ENCODE data around the gene NAA35. TPM values are rescaled to one million over a fixed set of nuclear protein-coding genes. Genes with fewer than 3 reads are reported as not detected.
"Not testable (repeated sequence)": the region's sequence is repeated elsewhere in the genome, so short reads cannot be mapped to it uniquely, and the experiment has no call there.

The NAA35 gene
- total RNA-seq, 1 donor from 2014 or later, result 33.0 TPM

DNA sequence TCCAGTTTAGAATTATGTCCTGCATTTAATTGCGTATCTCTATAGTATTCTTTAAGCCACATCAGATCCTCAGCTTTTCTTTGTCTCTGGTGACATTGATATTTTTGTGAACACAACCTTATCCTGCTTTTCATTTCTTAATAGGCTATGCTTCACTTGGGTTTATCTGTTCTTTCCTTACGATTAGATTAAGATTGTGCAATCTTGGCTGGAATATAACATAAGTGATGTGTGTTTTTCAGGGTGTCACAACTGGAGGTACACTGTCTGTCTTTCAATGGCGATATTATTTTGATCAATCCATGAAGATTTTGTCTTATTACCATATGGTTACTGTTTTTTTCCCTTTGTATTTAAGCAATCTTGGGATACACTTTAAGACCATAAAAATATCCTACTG is 23.6 kb downstream of the NAA35 start:
- Mint-ChIP-seq H3K4me1 (ENCODE audit: low read depth, unreplicated experiment) (peaks cover 10% of the 10 kb centered on the region), H3K4me3 (ENCODE audit: unreplicated experiment) (no peak overlapping the region)

DNA sequence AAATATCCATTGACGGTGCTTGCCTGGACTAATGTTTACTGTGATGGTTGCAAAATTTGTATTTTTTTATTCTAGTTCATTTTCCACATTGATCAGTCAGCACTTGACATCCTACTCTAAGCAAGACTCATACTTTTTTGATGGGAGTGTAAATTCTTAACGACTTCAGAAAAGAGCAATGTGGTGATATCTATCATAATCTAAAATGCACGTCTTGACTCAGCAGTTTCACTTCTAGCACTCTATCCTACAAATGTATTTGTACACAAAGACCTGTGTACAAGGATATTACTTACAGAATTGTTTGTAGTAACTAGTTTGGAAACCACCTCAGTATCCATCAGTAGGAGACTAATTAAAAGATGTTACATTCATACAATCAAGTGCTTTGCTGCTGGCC is 24.0 kb downstream of the NAA35 start:
- Mint-ChIP-seq H3K36me3 (ENCODE audit: unreplicated experiment) (peaks cover 4% of the 10 kb centered on the region), H3K4me1 (ENCODE audit: low read depth, unreplicated experiment) (peaks cover 8% of the 10 kb centered on the region), H3K9me3 (ENCODE audit: unreplicated experiment) (peaks cover 1% of the 10 kb centered on the region), H3K4me3 (ENCODE audit: unreplicated experiment) (no peak overlapping the region), H3K27me3 (ENCODE audit: unreplicated experiment) (no peaks in the 10 kb centered on the region), H3K27ac (ENCODE audit: unreplicated experiment) (no peak overlapping the region)
- DNase-seq, result no peak
- TF ChIP-seq, protein P1, sequence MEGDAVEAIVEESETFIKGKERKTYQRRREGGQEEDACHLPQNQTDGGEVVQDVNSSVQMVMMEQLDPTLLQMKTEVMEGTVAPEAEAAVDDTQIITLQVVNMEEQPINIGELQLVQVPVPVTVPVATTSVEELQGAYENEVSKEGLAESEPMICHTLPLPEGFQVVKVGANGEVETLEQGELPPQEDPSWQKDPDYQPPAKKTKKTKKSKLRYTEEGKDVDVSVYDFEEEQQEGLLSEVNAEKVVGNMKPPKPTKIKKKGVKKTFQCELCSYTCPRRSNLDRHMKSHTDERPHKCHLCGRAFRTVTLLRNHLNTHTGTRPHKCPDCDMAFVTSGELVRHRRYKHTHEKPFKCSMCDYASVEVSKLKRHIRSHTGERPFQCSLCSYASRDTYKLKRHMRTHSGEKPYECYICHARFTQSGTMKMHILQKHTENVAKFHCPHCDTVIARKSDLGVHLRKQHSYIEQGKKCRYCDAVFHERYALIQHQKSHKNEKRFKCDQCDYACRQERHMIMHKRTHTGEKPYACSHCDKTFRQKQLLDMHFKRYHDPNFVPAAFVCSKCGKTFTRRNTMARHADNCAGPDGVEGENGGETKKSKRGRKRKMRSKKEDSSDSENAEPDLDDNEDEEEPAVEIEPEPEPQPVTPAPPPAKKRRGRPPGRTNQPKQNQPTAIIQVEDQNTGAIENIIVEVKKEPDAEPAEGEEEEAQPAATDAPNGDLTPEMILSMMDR (IDR thresholded peaks at IDR 0.05; ENCODE audit: partially characterized antibody, unreplicated experiment), result no peak

More for the DNA sequence above, 23.6 kb downstream of the NAA35 start:
- DNase-seq, result no peak
- Mint-ChIP-seq H3K27ac (ENCODE audit: unreplicated experiment) (no peak overlapping the region), H3K36me3 (ENCODE audit: unreplicated experiment) (peaks cover 4% of the 10 kb centered on the region), H3K27me3 (ENCODE audit: unreplicated experiment) (no peaks in the 10 kb centered on the region), H3K9me3 (ENCODE audit: unreplicated experiment) (peaks cover 1% of the 10 kb centered on the region)
- TF ChIP-seq, protein P1 (IDR thresholded peaks at IDR 0.05; ENCODE audit: partially characterized antibody, unreplicated experiment), result no peak

DNA sequence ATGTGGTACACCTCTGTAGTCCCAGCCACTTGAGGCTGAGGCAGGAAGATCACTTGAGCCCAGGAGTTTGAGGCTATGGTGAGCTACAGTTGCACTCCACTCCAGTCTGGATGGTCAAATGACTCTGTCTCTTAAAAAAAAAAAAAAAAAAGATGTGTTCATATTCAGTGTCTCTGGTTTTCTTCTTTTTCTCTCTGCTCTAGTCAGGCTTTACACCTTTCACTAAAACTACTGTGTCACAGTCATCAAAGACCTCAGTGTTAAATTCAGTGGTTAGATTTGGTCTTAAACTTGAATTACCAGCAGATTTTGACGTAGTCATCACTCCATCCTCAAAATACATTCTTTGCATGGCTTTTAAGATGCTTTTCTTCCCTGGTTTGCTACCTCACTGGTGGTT is 28.8 kb downstream of the NAA35 start:
- Mint-ChIP-seq H3K9me3 (ENCODE audit: unreplicated experiment) (peaks cover 3% of the 10 kb centered on the region), H3K36me3 (ENCODE audit: unreplicated experiment) (peaks cover 4% of the 10 kb centered on the region), H3K4me1 (ENCODE audit: low read depth, unreplicated experiment) (peaks cover 4% of the 10 kb centered on the region), H3K4me3 (ENCODE audit: unreplicated experiment) (no peak overlapping the region), H3K27ac (ENCODE audit: unreplicated experiment) (no peak overlapping the region), H3K27me3 (ENCODE audit: unreplicated experiment) (no peaks in the 10 kb centered on the region)
- no peak for DNase-seq
- TF ChIP-seq, protein P1 (IDR thresholded peaks at IDR 0.05; ENCODE audit: partially characterized antibody, unreplicated experiment), result no peak

DNA sequence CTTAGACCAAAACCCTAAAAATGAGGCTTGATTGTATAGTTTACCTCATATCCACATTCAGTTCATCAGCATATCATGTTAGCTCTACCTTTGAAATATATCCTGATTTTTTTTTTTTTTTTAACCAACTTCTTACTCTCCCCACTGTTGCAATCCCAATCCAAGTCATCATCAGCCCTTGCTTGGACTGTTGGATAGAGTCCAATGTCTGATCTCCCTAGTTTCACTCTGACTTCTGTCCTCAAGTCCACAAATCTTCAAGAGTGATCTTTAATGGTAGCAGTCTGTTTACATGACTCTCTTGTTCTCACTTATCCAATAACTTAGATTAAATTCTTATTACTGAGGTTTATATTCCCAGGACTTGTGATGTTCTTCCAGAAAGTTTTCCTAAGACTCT is 30.8 kb downstream of the NAA35 start:
- no peak overlapping the region for H3K4me3 Mint-ChIP-seq (ENCODE audit: unreplicated experiment)
- peaks cover 4% of the 10 kb centered on the region for H3K4me1 Mint-ChIP-seq (ENCODE audit: low read depth, unreplicated experiment)
- no peak overlapping the region for H3K27ac Mint-ChIP-seq (ENCODE audit: unreplicated experiment)
- no peaks in the 10 kb centered on the region for H3K27me3 Mint-ChIP-seq (ENCODE audit: unreplicated experiment)
- no peak for DNase-seq
- peaks cover 3% of the 10 kb centered on the region for H3K9me3 Mint-ChIP-seq (ENCODE audit: unreplicated experiment)
- H3K36me3 Mint-ChIP-seq (ENCODE audit: unreplicated experiment), result peaks cover 4% of the 10 kb centered on the region
- TF ChIP-seq, protein P1 (IDR thresholded peaks at IDR 0.05; ENCODE audit: partially characterized antibody, unreplicated experiment), result no peak

DNA sequence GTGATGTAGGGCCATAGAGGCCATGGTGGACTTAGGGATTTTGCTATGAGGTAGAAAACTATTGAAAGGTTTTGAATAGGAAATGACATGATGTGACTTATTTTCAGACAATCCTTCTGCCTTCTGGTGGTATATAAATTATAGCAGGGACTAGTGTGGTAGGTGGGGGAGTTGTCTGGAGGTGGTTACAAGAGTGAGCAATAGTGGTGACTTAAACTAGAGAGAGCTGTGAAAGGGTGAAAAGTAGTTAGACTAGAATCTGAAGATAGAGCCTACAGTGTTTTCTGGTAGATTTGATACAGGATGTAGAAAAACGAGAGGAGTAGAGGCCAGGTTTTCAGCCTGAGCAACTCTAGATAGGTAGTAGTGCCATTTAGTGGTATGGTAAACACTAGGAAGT is 32.3 kb downstream of the NAA35 start:
- Mint-ChIP-seq H3K4me1 (ENCODE audit: low read depth, unreplicated experiment) (peaks cover 4% of the 10 kb centered on the region), H3K27ac (ENCODE audit: unreplicated experiment) (no peak overlapping the region), H3K9me3 (ENCODE audit: unreplicated experiment) (peaks cover 3% of the 10 kb centered on the region), H3K4me3 (ENCODE audit: unreplicated experiment) (no peak overlapping the region), H3K36me3 (ENCODE audit: unreplicated experiment) (peaks cover 4% of the 10 kb centered on the region), H3K27me3 (ENCODE audit: unreplicated experiment) (no peaks in the 10 kb centered on the region)
- no peak for DNase-seq
- TF ChIP-seq, protein P1 (IDR thresholded peaks at IDR 0.05; ENCODE audit: partially characterized antibody, unreplicated experiment), result no peak

DNA sequence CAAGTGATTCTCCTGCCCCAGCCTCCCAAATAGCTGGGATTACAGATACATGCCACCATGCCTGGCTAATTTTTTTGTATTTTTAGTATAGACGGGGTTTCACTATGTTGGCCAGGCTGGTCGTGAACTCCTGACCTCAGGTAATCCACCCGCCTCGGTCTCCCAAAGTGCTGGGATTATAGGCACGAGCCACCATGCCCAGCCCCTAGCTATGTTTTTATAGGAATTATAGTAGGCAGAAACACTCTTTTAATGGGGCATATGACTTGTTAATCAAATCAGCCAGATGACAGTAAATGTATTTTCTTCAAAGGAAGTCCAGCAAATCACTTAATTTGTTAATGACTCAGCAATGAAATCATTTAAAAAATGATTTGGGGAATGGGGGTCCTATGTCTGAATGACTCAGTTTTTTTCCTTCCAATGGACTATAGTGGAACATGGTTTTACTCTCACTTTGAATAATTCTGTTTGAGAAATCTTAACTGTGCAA is 33.2 kb downstream of the NAA35 start:
- H3K4me3 Mint-ChIP-seq (ENCODE audit: unreplicated experiment); H3K27ac Mint-ChIP-seq (ENCODE audit: unreplicated experiment); DNase-seq; H3K36me3 Mint-ChIP-seq (ENCODE audit: unreplicated experiment); H3K27me3 Mint-ChIP-seq (ENCODE audit: unreplicated experiment); H3K9me3 Mint-ChIP-seq (ENCODE audit: unreplicated experiment); H3K4me1 Mint-ChIP-seq (ENCODE audit: low read depth, unreplicated experiment): not testable (repeated sequence)
